Spleen (tissue), 3 donors: ENCODE results near the gene LTB4R2.

ENCODE experiments used
- POLR2A ChIP-seq, 3 donors: fragments of 450-650 bp; IDR thresholded peaks; one replicate each; pipeline ENCODE4 v1.5.1; 2017; ENCODE audit warnings: antibody characterized with exemption in 3 of 3, mild to moderate bottlenecking in 1 of 3
- POLR2AphosphoS5 ChIP-seq, 3 donors: sonication (generic); formaldehyde crosslinking; IDR thresholded peaks; one replicate each; pipeline ENCODE4 v1.5.1; 2017; ENCODE audit warnings: antibody characterized with exemption in 3 of 3

- no peak for TF ChIP-seq POLR2AphosphoS5 (IDR thresholded peaks at IDR 0.05)
- no peak for TF ChIP-seq POLR2A (IDR thresholded peaks at IDR 0.05)
Measured at GRCh38 chr14:24353559-24354481, 43.9 kb downstream of the LTB4R2 start.
